Measurements from ENCODE around the gene SOX6.

GRCh38 chr11:16402654-16403447 is 46.5 kb upstream of the SOX6 start:
- no peak for TF ChIP-seq CTCF (IDR thresholded peaks at IDR 0.05)
- TF ChIP-seq POLR2A (IDR thresholded peaks at IDR 0.05): no peak
